A549 (cell line): ENCODE results near the gene CHRD. TPM values are rescaled to one million over a fixed set of nuclear protein-coding genes. Genes with fewer than 3 reads are reported as not detected.
A peak's percentile ranks its signal among the peaks of the same experiment; 100 is the strongest.

Experiments used
- ATAC-seq, 2 experiments: fragments of 200-7000 bp in 1 of 2; fragments of >200 bp in 1 of 2; cut with Nextera tagmentation in 1 of 2; cut with Tn5 transposase in 1 of 2; 3 replicates each; pipeline versions ENCODE4 v1.8.0 to v1.9.1; 2018 to 2020; ENCODE audit warnings: mild to moderate bottlenecking in 1 of 2, moderate library complexity in 1 of 2
- CTCF ChIA-PET: fragments of 300-600 bp; sonication (Branson Sonifier 250); formaldehyde crosslinking; extraction: SDS; loops from one replicate; lab custom pipeline; 2021; ENCODE audit warnings: antibody characterized with exemption, inconsistent platforms; lab: Yijun Ruan, JAX
- POLR2A ChIA-PET: fragments of 350-600 bp; formaldehyde crosslinking; extraction: SDS; loops from one replicate; lab custom pipeline; 2021; ENCODE audit warnings: antibody characterized with exemption, inconsistent platforms; lab: Yijun Ruan, JAX
- DNase-seq, 2 experiments: peaks; one replicate each; pipeline versions ENCODE4 v3.0.0 to v3.0.0-alpha.2; 2011 to 2016; ENCODE audit warnings: low read depth in 1 of 2, low spot score in 1 of 2
- FAIRE-seq: peaks from 2 replicates; lab custom pipeline; 2011; peaks lifted over from hg19 to GRCh38; lab: Jason Lieb, UNC
- H3K27ac ChIP-seq, 2 experiments: fragments of >200 bp; sonication (Bioruptor Twin); formaldehyde crosslinking; 3 replicates each; pipeline ENCODE4 v1.5.1; 2016 to 2017
- H3K4me1 ChIP-seq: fragments of >200 bp; sonication (Bioruptor Twin); formaldehyde crosslinking; 3 replicates; pipeline ENCODE4 v1.6.1; 2016
- H3K4me2 ChIP-seq: fragments of >200 bp; sonication (Bioruptor Twin); formaldehyde crosslinking; 3 replicates; pipeline ENCODE4 v1.6.1; 2016
- H3K4me3 ChIP-seq: fragments of >200 bp; sonication (Bioruptor Twin); formaldehyde crosslinking; 3 replicates; pipeline ENCODE4 v1.5.1; 2016
- H3K9me3 ChIP-seq: fragments of >200 bp; sonication (Bioruptor Twin); formaldehyde crosslinking; 3 replicates; pipeline ENCODE4 v1.6.1; 2016
- CEBPB ChIP-seq, 2 experiments: fragments of >200 bp in 1 of 2; sonication (Bioruptor Twin) in 1 of 2; formaldehyde crosslinking in 1 of 2; IDR thresholded peaks; 2 replicates each; pipeline ENCODE4 v1.6.1; 2012 to 2016
- CHD2 ChIP-seq: fragments of 150-350 bp; IDR thresholded peaks from 2 replicates; pipeline ENCODE4 v1.6.1; 2014; ENCODE audit warnings: low read length; ENCODE audit not compliant: partially characterized antibody
- CTCF ChIP-seq: fragments of >200 bp; sonication (Bioruptor Twin); formaldehyde crosslinking; IDR thresholded peaks from 3 replicates; pipeline ENCODE4 v1.5.1; 2016
- E2F6 ChIP-seq: IDR thresholded peaks from 2 replicates; pipeline ENCODE4 v1.6.1; 2012; ENCODE audit warnings: low read depth, borderline replicate concordance
- ELK1 ChIP-seq: fragments of 150-350 bp; IDR thresholded peaks from 2 replicates; pipeline ENCODE4 v1.6.1; 2014; ENCODE audit warnings: low read depth, mild to moderate bottlenecking, low read length
- FOXS1 ChIP-seq: fragments of 250-450 bp; sonication (Bioruptor Pico); IDR thresholded peaks from 2 replicates; pipeline ENCODE4 v1.5.0; 2020; ENCODE audit warnings: mild to moderate bottlenecking, moderate library complexity
- HEYL ChIP-seq: fragments of 250-450 bp; sonication (Bioruptor Pico); IDR thresholded peaks from 2 replicates; pipeline ENCODE4 v1.8.0; 2021; ENCODE audit warnings: mild to moderate bottlenecking, moderate library complexity
- MAFK ChIP-seq: fragments of 450-650 bp; IDR thresholded peaks from 2 replicates; pipeline ENCODE4 v1.6.1; 2014; ENCODE audit not compliant: partially characterized antibody
- MYC ChIP-seq: IDR thresholded peaks from 2 replicates; pipeline ENCODE4 v1.6.1; 2012; ENCODE audit warnings: mild to moderate bottlenecking, inconsistent platforms, low read length, improper control_type of control experiment, borderline replicate concordance
- NPAS2 ChIP-seq: fragments of 250-450 bp; sonication (Bioruptor Pico); IDR thresholded peaks from 2 replicates; pipeline ENCODE4 v1.8.0; 2022; ENCODE audit warnings: mild to moderate bottlenecking, moderate library complexity, borderline replicate concordance
- PBX3 ChIP-seq: IDR thresholded peaks from 2 replicates; pipeline ENCODE4 v1.6.1; 2012
- POLR2AphosphoS2 ChIP-seq: conservative IDR thresholded peaks from 2 replicates; pipeline ENCODE4 v1.6.1; 2012; ENCODE audit warnings: low read length, improper control_type of control experiment, inconsistent platforms
- RARB ChIP-seq: fragments of 250-450 bp; sonication (Bioruptor Pico); IDR thresholded peaks from 2 replicates; pipeline ENCODE4 v1.8.0; 2021; ENCODE audit warnings: mild to moderate bottlenecking, moderate library complexity
- RFX5 ChIP-seq: fragments of 450-650 bp; IDR thresholded peaks from 2 replicates; pipeline ENCODE4 v1.7.1; 2014; ENCODE audit warnings: antibody characterized with exemption, mild to moderate bottlenecking, moderate library complexity
- RNF2 ChIP-seq: fragments of 200-600 bp; sonication (generic); IDR thresholded peaks from 2 replicates; pipeline ENCODE4 v1.6.1; 2016; ENCODE audit warnings: low read depth, mild to moderate bottlenecking, antibody characterized with exemption, moderate library complexity, borderline replicate concordance
- SMC3 ChIP-seq: fragments of >200 bp; sonication (Bioruptor Twin); formaldehyde crosslinking; IDR thresholded peaks from 3 replicates; pipeline ENCODE4 v1.6.1; 2018; ENCODE audit warnings: inconsistent platforms
- USF2 ChIP-seq: fragments of 450-650 bp; IDR thresholded peaks from 2 replicates; pipeline ENCODE4 v1.6.1; 2014; ENCODE audit warnings: antibody characterized with exemption
- ZFP36 ChIP-seq: fragments of 450-650 bp; IDR thresholded peaks from 2 replicates; pipeline ENCODE4 v1.6.1; 2014; ENCODE audit warnings: borderline replicate concordance; ENCODE audit not compliant: partially characterized antibody
- ZSCAN20 ChIP-seq: fragments of 250-450 bp; sonication (Bioruptor Pico); IDR thresholded peaks from 2 replicates; pipeline ENCODE4 v1.8.0; 2022; ENCODE audit warnings: mild to moderate bottlenecking, moderate library complexity
- WGBS: methylation state at CpG from one replicate; pipeline ENCODE4 v1.1.6; 2017; ENCODE audit errors: missing lambda C conversion rate; 5-methylcytosine and 5-hydroxymethylcytosine counted together
- polyA plus RNA-seq, 4 experiments: library from polyadenylated mRNA; depleted of rRNA in 3 of 4; stranded (reverse); fragments of >200 nt; fragmentation: RNase III in 1 of 4; extraction: RNeasy Plus Mini Kit Qiagen cat#74134 plus additional on column Dnase treatment in 1 of 4; gene quantifications; 2 replicates in 3 of 4; 3 replicates in 1 of 4; pipeline ENCODE4 v1.2.3, GENCODE V29; 2011 to 2017

CHRD gene
- polyA plus RNA-seq, 2 of the 4 experiments (the other 2 are of a cell fraction), result 0.13 to 0.19 TPM

GRCh38 chr3:184380185-184380626, 352 bp downstream of the CHRD start (continued):
- TF ChIP-seq ELK1, result no peak
- no peak for TF ChIP-seq FOXS1 (CRISPR knock-in tag)
- no peak for TF ChIP-seq POLR2AphosphoS2
- no peak for TF ChIP-seq ZSCAN20 (CRISPR knock-in tag)
- no peak for TF ChIP-seq CEBPB (IDR thresholded peaks at IDR 0.05)

- H3K27ac ChIP-seq, result peak overlapping the region; percentile 63 to 84; a peak in 4 of 6 replicates
- 0 out of 3 replicates have a peak, but pooled peaks cover 4% of the 10 kb centered on the region for H3K4me1 ChIP-seq
- FAIRE-seq (no peak), ATAC-seq (0 out of 6 replicates have a peak, but pooled peaks of 1 of the 2 experiments have one; percentile 32), DNase-seq (no peak)
- ChIA-PET POLR2A (no interaction called here), CTCF (interaction anchor here (1.4 kb wide), 1 partner anchor 9 kb away, joined by 9 read pairs; no protein-coding TSS in a partner anchor)
- H3K4me2 ChIP-seq, result peak overlapping the region; percentile 100
- 76% methylated on average over 4 of the region's 42 CpGs for WGBS
- TF ChIP-seq HEYL (CRISPR knock-in tag) (no peak), NPAS2 (CRISPR knock-in tag) (no peak), PBX3 (no peak), CTCF (no peak), ZFP36 (no peak), RFX5 (no peak), CHD2 (no peak), ELK1 (no peak), MYC (no peak), RNF2 (no peak), MAFK (no peak), E2F6 (no peak), RARB (CRISPR knock-in tag) (no peak), USF2 (no peak), SMC3 (no peak)
- no peaks in the 10 kb centered on the region for H3K9me3 ChIP-seq
- peak overlapping the region; percentile 70 for H3K4me3 ChIP-seq
Measured at GRCh38 chr3:184380627-184381260, 890 bp downstream of the CHRD start.
